NCI-H1092 (cell line): ENCODE measurements around the gene KHDRBS2.
"Not testable (repeated sequence)": the region's sequence is repeated elsewhere in the genome, so short reads cannot be mapped to it uniquely, and the experiment has no call there.

Experiments used
- DNase-seq: peaks from one replicate; lab custom pipeline; 2025; lab: John Stamatoyannopoulos, UW

KHDRBS2 gene

GRCh38 chr6:61867635-61868034, 418.4 kb downstream of the KHDRBS2 start:
- DNase-seq = no peak

DNA sequence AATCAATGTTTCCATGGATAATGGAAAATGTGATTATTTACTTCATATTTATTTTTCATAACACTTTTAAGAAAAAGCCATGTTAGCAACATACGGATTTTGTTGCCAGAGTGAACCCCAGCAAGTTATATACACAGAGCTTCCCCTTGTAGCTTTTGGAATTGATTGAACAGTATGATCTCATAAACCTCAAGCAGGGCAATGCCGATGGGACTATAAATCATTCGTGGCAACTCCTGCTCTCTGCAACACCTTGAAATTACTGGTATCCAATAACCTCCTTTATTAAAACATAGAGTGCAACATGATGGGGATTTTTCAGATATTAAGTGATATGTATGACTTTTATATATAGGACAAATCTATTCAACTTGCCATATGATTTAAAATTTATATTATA, 428.5 kb downstream of the KHDRBS2 start:
- no peak for DNase-seq

- no peak for DNase-seq
Observed at GRCh38 chr6:61841958-61842357, 444.1 kb downstream of the KHDRBS2 start.

- no peak for DNase-seq
Observed at GRCh38 chr6:61835237-61835636, 450.8 kb downstream of the KHDRBS2 start.

DNA sequence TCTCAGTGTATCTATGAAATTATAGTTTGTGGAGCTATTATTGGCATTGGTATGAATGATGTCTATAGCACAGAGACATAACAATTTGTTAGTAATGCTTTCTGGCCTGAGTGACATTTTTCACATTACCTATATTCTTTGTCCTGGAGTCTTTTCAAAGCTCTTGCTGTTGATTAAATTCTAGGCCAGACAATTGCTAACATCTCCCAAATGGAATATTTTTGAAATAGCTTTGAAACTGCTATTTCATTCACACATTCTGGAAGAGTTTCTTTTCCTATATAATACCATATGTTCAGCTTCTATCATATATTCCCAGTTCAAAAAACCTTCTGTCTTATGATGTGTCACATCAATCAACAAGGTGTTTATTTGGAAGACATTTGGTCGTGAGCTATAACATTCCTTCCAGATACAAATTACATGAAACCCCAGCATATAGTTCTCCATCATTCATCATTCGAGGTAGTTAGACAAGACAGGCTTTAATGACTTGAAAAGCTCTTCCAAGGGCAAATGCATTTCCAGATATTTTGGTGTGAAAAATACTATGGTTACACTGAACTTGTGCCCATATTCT, 452.8 kb downstream of the KHDRBS2 start:
- no peak for DNase-seq

DNA sequence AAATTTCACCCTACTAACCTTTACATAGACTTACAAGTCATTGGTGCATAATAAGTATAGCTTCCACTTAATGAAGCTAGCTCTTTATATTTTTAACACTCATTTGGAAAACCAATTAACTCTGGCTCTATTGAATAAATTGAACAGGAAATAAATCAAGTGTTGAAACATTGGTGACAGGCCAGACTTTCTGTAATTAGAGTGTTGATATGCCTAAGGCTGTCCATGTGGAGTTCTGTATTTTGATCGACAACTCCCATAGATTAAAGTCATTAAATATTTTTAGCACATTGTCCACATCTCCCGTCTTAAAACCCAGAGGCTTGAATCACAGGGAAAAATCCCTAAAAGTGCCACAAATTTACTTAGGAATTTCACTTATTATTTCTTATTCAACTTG, 468.3 kb downstream of the KHDRBS2 start:
- no peak for DNase-seq

DNA sequence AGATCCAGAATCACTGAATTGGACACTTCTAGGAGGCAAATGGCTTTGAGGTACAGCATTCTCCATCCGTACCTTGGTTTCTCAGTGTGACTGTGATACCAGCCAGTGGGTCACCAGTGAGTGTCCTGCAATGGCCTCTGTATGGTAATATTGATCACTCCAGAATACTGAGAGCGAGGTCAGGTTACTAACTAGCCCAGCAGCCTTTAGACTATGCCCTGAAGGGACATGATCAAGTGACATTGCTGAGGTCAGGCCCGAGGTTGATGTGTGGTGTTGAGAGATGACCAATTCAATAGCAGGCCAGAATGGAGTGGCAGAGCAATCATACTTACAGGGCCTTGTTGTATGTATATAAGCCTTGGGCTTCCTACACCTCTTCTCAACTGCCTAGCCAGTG, 476.0 kb downstream of the KHDRBS2 start:
- no peak for DNase-seq

DNA sequence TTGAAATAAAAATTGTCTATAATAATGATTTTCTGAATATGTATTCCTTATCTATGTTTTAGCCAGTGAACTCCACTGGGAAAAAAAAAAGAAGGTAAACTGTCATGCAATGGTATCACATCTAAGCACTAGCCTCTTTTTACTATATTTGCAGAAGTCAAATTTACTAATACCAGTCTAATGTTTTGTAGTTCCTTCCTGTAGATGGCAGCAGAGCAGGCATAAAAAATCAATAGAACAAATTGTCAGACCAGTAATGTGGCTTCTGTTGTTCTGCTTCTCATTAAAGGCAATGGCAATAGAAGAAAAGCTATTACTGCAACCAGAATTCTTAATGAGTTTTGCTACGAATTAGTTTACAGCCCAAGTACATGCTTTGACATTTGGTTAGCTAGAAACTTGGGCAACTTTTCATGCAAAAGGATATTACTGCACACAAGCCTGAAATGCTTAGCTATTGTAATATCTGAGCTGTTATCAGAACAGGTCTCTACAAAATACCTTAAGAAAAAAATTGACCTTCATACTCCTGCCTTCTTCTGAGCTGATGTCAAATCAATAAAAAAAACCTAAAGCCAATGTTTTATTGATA, 476.9 kb downstream of the KHDRBS2 start:
- DNase-seq = no peak

- DNase-seq = no peak
Observed at GRCh38 chr6:61787998-61788397, 498.0 kb downstream of the KHDRBS2 start.

GRCh38 chr6:61769446-61769845, 516.6 kb downstream of the KHDRBS2 start:
- DNase-seq = not testable (repeated sequence)

- no peak for DNase-seq
Observed at GRCh38 chr6:61755739-61756138, 530.3 kb downstream of the KHDRBS2 start.

DNA sequence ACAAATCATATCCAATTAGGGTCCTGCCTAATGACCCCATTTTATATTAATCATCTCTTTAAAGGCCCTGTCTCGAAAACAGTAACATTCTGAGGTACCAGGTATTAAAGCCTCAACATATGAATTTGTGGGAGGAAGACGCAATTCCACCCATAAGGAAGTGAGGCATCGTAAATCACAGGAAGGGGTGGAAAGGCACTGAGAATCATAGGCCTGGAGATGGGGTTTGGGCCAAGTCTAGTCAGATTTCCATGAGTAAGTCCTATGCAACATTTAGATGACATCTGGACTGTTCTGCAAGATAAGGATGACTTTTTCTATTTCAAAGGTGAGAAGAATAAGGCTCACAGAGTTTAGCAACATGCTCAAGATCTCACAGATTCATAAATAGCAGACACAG, 534.0 kb downstream of the KHDRBS2 start:
- DNase-seq = no peak

- no peak for DNase-seq
Observed at GRCh38 chr6:61745994-61746393, 540.0 kb downstream of the KHDRBS2 start.

DNA sequence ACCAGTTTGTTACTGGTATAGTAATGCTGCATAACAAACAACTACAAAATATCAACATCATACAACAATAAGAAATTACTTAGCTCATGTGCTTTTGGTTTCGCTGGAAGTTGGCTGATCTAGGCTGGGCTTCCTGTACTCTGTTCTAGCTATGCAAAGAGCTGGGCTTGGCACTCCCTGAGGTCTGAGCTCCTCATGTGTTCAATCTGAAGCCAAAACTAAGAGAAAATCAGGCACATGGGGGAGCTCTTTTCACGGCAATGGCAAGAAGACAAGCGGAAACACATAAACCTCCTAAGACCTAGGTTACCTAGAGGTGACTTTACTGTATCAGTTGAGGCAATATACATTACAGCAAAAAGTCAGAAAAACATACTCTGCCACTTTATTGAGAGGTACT, 574.2 kb downstream of the KHDRBS2 start:
- no peak for DNase-seq

DNA sequence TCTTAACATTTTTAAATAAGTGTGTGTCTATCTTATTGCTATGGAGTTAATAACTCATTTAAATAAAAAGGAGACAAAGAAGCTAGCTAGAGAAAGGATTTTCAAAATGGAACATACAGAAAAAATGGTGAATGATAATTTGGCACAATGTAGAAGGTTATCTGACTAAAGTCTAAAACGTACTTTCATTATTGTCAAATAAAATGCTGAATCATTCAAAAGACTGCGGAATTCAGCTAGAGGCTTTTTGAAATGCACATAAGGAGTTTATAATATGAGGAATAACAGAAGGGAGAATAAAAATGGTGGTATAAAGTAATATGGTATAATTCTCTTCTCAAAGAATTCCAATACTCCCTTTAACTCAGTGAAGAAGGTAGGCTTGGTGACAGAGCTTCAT, 597.9 kb downstream of the KHDRBS2 start:
- DNase-seq = no peak

DNA sequence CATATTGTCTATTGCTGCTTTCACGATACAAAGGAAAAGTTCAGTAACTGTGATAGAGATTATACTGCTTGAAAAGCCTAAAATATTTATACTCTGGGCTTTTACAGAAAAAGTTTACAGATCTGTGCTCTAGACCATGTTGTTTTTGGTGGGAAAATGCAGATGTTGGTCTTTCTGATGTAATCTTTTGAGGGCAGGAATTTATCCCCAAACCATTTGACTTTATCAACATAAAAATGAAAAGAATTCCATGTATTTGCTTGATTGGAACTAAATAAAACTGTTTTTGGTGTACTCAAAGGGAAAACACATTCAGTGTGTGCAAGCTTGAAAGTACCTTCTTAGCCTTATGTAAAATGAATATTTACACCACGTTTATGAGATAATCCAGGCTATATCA, 603.5 kb downstream of the KHDRBS2 start:
- DNase-seq = no peak

GRCh38 chr6:61679625-61680024, 606.4 kb downstream of the KHDRBS2 start:
- DNase-seq = no peak

GRCh38 chr6:61675734-61676133, 610.3 kb downstream of the KHDRBS2 start:
- DNase-seq = no peak

- DNase-seq = no peak
Observed at GRCh38 chr6:61649845-61650244, 636.2 kb downstream of the KHDRBS2 start.

GRCh38 chr6:61640463-61640862, 645.6 kb downstream of the KHDRBS2 start:
- no peak for DNase-seq
